GM18507 (cell line): ENCODE measurements around the gene TNFRSF13B.

ENCODE experiments used
- DNase-seq: peaks from one replicate; pipeline ENCODE4 v3.0.0; 2011; ENCODE audit warnings: low read depth; ENCODE audit not compliant: insufficient read length; ENCODE audit errors: extremely low spot score
- FAIRE-seq: peaks from 2 replicates; lab custom pipeline; 2011; peaks lifted over from hg19 to GRCh38; lab: Jason Lieb, UNC

Gene TNFRSF13B

DNA sequence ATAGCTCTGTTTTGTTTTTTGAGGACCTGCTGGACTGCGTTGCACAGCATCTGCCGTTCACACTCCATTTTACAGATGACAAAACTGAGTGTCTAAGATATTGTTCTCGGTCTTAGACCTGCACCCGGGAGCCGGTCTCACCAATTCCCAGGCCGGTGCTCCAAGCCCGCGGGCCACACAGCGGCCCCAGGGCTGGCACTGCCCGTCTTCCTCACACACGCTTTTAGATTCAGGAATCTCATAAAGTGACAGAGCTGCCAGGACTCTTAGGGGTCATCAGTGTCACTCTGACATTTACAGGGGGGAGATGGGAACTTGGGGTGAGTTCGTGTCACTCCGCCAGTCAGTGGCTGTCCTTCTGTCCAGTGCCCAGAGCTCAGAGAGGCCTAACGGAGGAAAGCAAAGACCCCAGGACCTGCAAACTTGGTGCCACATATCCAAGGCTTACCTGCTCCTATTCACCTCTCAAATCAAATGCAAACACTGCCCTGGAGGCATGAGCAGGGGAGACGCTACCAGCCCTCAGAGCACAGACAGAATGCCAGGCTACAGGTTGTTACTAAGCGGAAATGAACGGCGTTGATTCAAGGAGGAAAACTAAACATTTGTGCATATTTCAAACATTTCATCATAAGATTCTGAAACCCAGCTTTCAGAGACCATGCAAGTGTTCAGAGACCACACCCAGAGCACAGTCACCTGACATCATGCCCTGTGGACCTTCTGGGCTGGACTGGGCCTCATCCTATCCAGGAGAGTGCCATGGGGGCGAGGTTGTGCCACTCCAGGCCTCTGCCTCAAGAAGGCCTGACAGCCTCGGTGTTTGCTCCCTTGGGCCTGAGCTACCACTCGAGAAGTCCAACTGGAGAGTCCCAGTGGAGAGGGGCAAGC lies 29.5 kb downstream of the TNFRSF13B start:
- DNase-seq (no peak), FAIRE-seq (no peak)

DNA sequence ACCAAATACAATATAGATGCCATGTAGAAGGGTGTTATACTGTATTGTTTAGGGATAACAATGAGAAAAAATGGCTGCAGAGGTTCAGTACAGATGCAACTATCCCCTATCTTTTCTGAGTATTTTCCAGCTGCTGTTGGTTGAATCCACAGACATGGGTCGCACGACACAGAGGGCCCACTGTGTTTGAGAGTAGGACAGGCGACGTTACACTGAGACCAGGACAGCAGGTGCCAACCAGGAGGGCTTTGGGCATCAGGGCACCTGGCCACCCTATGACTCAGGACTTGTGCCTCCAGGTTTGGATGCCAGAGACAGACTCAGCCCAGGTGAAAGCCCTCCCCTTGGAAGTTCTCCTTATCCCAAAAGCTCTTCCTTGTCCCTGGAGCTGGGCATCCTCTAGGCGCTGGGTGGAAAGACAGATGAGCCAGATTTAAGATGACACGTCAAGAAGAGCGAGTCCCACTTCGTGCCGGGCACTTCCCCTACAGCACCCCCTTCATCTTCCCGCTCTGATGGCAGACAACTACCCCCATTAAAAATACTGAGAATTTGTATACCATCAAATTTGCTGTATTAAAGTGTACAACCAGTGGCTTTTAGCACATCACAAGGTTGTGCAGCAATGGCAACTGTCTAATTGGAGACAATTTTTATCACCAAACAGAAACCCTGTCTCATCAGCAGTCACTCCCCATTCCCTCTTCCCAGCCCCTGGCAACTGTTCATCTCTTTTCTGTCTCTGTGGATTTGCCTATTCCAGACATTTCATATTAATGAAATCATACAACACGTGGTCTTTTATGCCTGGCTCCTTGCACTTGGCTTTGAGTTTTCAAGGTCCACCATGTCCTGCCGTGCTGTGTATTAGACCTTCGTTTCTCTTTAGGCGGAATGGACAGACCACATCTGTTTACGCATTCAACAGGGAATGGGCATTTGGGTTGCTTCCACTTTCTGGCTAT lies 30.6 kb downstream of the TNFRSF13B start:
- no peak for DNase-seq
- FAIRE-seq, result no peak

DNA sequence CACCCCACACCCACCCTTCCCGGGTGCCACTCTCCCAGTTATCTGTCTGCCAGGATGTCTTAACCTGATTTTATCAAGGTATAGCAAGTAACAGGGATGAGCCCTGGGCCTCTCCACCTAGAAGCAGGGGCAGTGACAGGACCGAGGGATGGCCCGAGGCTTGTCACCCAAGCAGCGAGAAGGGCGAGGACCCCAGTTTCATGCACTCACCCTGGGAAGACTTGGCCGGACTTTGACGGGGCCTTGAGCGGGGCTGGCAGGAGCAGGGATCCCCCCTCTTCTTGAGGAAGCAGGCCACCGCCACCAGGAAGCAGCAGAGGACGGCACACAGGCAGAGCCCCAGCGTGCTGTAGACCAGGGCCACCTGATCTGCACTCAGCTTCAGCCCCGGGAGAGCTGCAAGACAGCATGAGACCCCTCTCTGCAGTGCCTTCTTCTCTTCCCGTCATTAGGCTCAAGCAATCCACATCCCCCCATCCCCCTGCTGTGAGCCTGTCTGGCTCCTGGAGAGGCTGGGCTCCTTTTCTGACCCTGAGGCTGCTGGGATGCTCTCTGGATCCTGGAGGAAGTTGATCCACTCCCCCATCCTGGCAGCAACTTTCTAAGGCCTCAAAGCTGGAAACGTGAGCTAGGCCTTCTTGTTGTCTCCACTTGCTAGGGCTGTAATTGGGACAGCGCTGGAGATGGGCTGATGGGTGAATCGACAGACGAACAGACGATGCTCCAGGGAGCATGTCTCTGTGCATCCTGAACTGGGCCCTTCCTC lies 31.6 kb downstream of the TNFRSF13B start:
- FAIRE-seq, result no peak
- no peak for DNase-seq

DNA sequence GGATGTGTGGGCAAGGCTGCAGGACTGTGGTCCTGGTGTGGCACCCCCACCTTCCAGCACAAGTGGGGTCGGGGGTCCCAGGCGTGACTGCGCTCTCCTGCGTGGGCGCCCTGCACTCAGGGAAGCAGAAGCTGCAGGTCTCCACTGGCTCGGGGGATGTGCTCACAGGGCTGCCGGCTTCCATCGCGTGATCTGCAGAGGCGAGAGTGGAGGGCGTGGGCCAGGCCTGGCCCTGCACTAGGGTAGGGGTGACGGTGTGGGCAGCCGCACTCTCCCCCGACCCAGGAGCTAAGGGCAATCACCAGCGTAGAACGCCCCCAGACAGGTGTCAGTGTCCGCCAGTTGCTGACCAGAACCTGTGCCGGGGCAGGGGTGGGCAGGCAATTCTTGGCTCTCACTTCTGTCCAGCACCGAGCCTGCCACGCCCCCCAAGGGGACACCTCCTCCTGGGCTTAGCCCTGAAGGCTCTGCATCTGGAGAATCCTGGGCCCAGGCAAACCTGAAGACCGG lies 32.3 kb downstream of the TNFRSF13B start:
- DNase-seq, result no peak
- FAIRE-seq, result no peak

DNA sequence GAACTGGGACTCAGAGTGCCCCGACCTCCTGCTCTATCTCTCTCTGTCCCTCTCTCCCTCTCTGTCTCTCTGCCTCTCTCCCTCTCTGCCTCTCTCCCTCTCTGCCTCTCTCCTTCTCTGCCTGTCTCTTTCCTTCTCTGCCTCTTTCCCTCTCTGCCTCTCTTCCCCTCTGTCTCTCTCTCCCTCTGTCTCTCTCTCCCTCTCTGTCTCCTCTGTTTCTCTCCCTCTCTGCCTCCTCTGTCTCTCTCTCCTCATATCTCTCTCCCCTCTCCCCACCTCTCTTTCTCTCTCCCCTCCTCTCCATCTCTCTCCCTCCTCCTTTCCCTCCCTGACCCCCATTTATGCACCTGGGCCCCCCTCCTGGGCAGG lies 32.7 kb downstream of the TNFRSF13B start:
- FAIRE-seq, result no peak

DNA sequence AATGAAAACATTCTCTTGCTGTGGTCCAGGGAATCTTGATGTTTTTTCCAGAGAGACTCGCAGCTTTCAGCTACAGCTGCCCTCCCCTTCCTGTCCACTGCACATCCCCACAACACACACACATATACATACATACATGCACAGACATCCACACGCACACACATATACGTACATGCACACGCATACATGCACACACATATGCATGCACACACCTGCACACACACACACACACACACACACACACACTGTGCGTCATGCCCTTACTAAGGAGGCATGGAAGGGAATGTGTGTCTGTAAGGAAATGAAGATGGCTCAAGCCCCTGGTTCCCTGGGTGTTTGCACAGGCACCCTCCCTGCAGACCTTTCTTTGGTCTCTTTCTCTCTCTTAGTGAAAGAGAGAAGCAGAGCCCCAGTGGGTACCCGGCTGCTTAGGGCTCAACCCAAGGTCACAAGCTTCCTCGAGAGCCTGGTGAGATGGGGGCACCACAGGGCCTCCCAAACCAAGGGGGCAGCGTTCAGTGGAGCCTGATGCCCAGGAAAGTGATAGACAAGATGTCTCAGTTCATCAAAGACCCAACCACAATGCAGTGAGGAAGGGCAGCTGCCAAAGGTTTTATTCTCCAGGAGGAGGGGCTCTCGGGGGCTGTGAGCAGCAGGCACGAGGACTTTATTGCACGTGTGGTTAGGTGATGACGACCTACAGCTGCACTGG lies 33.3 kb downstream of the TNFRSF13B start:
- no peak for DNase-seq
- FAIRE-seq, result no peak

More for the DNA sequence above, 32.7 kb downstream of the TNFRSF13B start:
- DNase-seq, result no peak

DNA sequence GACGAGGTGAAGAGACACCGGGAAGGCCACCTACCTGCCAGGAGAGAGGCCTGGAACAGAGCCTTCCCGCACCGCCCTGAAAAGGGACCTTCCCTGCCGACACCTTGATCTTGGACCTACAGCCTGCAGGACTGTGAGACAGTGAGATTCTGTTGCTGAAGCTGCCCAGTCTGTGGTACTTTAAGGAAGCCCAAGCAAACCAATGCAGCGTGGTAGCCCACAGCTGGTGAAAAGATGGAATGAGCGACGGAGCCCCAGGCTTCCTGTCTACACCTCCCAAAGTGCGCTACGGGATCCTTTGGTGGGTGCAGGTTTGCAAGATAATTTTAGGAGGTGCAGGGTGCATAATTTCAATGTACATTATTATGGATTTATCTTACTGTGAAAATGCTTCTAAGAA lies 33.9 kb downstream of the TNFRSF13B start:
- DNase-seq (no peak), FAIRE-seq (no peak)

DNA sequence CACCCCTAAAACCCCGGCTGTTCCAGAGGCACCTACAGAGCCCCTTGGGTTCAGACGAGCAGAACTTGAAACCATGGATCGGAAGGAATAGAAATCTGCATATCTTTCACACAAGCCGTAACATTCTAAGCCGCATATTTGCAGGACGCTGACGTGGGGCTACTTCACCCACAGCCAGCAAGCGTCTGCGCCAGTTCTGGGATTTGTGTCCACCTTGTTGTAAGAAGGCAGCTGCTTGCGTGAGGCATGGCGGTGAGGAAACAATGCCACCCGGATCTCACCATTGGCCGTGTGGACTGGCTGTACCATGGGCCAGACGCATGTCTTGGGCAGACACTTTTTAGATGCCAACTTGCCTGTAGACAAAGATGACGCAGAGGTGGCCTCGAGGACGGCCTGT lies 34.5 kb downstream of the TNFRSF13B start:
- no peak for FAIRE-seq
- no peak for DNase-seq

DNA sequence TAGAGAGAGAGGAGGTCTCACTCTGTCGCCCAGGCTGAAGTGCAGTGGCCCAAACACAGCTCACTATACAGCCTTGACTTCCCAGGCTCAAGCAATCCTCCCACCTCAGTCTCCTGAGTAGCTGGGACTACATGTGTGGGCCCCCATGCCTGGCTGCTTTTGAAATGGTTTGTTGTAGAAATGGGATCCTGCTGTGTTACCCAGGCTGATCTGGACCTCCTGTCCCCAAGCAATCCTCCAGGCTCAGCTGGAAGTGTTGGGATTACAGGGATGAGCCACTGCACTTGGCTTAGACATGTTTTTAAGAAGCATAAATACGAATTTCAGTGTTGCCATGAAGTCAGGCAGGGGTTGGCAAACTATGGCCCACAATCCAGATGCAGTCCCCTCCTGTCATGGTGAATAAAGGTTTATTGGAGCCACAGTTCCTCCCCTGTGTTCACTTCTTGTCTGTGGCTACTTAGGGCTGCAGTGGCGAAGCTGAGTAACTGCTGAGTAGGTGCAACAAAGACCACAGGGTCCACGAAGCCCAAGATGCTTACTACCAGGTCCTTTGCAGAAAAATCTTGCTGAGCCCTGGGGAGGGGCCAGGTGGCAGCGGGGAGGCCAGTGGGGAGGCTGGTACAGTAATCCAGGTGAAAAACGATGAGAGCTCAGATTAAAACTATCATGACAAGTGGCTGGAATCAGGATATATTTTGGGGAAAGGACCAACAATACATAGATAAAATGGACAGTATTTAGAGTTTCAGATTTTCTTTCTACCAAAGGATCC lies 35.2 kb downstream of the TNFRSF13B start:
- FAIRE-seq, result no peak
- no peak for DNase-seq

DNA sequence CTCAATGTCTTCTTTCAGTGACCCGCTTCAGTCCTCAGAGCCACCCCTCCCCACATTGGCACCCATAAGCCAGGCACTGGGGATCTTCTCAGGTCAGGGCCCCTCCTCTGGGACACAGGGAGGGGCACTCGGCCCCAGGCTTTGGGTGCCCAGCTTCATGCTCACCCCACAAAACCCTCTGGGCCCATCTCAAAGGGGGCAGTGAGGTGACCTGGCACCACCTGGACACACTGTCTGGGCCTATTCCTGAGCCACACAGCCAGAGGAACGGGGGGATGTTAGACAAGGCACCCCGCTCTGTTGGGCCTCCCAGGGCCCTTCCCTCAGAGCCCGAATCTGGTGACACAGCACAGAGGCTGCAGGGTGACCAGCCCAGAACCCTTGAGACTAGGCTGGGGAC lies 36.1 kb downstream of the TNFRSF13B start:
- no peak for DNase-seq
- no peak for FAIRE-seq

DNA sequence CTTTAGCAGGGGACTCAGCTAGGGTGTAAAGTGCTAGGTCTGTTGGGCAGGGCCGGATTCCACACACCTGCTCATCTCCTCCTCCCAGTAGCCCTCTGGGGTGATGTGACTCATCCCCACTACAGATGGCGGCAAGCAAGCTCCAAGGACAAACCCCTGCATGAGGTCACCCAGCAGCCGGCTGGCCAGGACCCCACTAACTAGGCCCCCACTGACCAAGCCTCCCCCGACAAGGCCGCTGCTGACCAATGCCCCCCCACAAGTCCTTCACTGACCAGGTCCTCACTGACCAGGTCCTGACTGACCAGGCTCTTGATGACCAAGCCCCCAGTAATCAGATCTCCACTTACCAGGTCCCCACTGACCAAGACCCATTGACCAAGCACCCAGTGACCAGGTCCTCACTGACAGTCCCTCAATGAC lies 36.7 kb downstream of the TNFRSF13B start:
- no peak for FAIRE-seq
- no peak for DNase-seq

DNA sequence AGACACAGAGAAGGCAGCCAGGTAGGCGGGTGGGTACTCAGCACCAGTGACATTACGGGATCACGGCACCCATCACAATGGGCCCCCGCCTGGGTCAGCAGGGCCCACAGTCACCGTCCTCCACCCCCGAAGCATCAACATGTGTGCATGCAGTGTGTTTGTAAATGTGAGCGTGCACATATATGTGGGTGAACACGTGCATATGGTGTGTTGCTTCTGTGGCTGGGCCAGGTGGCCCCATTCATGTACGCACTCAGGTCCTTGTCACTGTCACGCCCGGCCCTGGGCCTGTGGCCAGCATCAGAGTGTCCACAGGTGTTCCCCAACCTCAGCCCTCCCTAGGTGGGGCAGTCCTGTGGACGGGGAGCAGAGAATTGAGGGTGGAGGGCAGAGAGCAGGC lies 37.1 kb downstream of the TNFRSF13B start:
- DNase-seq (no peak), FAIRE-seq (no peak)

DNA sequence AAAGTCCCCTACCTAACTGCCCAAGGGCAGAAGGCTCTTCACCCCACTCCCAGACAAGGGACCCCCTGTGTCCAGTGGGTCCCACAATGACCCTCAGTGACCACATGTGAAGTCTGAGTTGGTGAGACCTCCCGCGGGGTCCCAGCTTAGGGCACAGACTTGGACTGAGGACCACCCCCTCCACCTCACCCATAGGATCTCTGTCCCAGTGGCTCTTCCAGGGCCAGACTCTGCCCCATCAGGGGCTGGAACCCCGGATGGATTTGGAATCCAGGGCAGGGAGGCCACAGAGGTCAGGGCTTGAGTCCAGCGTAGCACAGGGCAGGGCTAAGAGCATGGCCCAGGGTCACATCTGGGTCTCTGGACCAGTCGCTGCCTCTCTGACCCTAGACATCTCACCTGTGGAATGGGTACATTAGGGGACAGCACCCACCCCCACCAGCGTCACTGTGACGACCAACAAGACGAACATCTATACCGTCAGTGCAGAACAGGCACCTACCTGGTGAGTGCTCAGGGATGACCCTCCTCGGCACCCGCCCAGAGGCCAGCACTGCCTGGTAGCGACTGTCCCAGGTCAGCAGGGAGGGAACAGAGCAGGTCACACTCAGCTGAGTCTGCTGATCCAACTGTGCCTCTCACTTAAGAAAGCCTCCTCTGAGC lies 37.7 kb downstream of the TNFRSF13B start:
- FAIRE-seq (no peak), DNase-seq (no peak)

DNA sequence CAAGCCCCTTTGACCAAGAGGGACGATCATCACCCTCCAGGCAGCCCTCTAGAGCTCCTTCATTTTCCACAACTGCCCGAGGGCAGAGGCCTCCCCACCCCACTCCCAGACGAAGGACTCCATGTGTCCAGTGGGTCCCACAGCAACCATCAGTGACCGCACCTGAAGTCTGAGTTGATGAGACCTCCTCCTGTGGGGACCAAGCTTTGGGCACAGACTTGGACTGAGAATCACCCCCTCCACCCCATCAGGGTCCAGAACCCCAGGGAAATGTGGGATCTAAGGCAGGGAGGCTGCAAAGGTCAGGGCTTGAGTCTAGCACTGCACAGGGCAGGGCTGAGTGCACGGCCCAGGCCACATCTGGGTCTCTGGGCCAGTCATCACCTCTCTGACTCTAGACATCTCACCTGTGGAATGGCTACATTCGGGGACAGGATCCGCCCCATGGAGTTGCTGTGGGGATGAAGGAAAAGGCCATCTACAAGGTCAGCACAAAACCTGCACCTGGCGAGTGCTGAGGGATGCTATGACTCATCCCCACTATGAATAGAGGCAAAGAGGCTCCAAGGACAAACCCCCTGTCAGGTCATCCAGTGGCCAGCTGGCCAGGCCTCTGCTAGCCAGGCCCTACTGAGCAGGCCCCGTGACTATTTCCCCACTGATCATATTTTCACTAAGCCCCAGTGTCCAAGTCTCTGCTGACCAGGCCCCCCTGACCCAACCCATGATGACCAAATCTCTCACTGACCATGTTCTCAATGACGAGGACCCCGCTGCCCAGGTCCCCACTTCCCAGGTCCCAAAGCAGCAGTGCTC lies 38.4 kb downstream of the TNFRSF13B start:
- FAIRE-seq, result no peak
- DNase-seq, result no peak

DNA sequence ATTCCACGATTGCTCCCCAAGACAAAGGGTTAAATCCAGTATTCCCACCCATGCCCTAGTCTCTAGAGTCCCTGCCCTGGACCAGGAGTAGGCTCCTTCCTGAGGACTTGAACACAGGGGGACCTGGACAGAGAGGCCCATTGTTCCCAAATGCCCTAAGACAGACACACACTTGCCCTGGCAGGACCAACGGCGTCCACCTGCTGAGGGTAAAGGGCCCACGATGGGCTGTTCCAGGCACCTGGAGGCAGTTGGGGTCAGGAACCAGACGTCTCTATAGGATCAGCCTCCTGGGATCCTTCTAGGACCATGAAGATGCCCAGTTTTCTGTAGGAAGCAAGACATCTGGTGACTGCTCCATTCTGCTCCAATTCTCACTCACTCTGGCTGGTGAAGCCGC lies 39.3 kb downstream of the TNFRSF13B start:
- FAIRE-seq (no peak), DNase-seq (no peak)

DNA sequence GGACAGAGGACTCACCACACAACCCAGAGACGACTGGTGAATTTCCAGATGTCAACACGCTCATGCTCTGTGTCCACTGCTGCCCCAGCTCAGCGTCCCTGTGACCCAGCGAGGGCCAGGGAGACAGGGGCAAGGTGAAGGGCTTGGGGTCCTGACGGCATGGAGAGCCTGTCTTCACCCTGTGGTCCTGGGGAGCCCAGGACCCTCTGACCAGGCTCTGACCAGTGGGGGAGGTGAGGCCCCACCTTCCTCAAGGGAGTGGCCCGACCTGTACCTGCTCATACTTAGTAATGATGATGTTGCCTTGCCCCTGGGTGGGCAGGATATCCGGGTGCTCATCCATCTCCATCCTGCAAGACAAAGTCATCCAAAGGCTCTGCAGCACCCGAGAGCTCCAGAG lies 39.8 kb downstream of the TNFRSF13B start:
- FAIRE-seq, result no peak
- no peak for DNase-seq
